ENCODE data around the gene SSPN.

DNA sequence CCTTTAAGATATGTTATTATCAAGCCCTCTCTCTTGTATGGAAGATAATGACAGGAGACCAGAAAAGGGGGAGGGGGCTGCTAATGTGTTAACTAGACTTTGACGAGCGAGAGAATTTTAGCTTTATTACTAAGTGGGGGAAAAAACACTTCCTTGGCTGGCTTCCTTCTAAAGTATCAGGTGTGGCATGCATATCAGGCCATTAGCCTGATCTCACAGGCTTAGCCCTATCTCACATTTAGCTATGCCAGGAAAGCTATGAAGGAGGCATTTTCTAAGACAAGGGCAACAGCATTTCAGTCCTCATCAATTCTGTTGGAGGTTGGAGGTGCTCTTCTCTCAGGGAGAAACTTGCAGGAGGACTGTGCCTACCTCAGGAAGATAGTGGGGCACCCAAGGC is 9.9 kb downstream of the SSPN start:
- TF ChIP-seq SUZ12 (IDR thresholded peaks at IDR 0.05; ENCODE audit: extremely low read depth, insufficient read depth, insufficient read length), result no peak
- TF ChIP-seq YY1 (IDR thresholded peaks at IDR 0.05; ENCODE audit: insufficient read depth, insufficient read length), result no peak
- no peak for TF ChIP-seq ZNF274 (IDR thresholded peaks at IDR 0.05; ENCODE audit: low read depth, low read length)
